Lung (tissue), 12 donors: ENCODE data around the gene XPO1. TPM values are rescaled to one million over a fixed set of nuclear protein-coding genes. Genes with fewer than 3 reads are reported as not detected.

Experiments used
- ATAC-seq: fragments of 200-7000 bp; cut with Tn5 transposase; one replicate; pipeline ENCODE4 v1.9.1; 2020; ENCODE audit warnings: moderate number of reproducible peaks; ENCODE audit not compliant: insufficient read depth, low FRiP score
- DNase-seq, 3 donors: peaks; one replicate each; pipeline ENCODE4 v3.0.0-alpha.2; 2013 to 2017
- H3K27ac ChIP-seq, 2 donors: one replicate each; pipeline ENCODE4 v1.5.1; 2013; ENCODE audit warnings: mild to moderate bottlenecking in 2 of 2, moderate library complexity in 2 of 2, control low read depth in 1 of 2, inconsistent platforms in 1 of 2, low read depth in 1 of 2, low read length in 1 of 2
- H3K27me3 ChIP-seq, 3 donors: one replicate each; pipeline ENCODE4 v1.5.1; 2013; ENCODE audit warnings: low read length in 2 of 3; ENCODE audit not compliant: control insufficient read depth in 3 of 3, insufficient read depth in 3 of 3
- H3K36me3 ChIP-seq, 4 donors: one replicate each; pipeline ENCODE4 v1.5.1; 2013; ENCODE audit warnings: low read length in 4 of 4, mild to moderate bottlenecking in 1 of 4, moderate library complexity in 1 of 4; ENCODE audit not compliant: control insufficient read depth in 4 of 4, insufficient read depth in 4 of 4
- H3K4me1 ChIP-seq, 5 donors: one replicate each; pipeline ENCODE4 v1.5.1; 2013; ENCODE audit warnings: low read length in 5 of 5, mild to moderate bottlenecking in 2 of 5, moderate library complexity in 1 of 5; ENCODE audit not compliant: control insufficient read depth in 5 of 5, insufficient read depth in 5 of 5
- H3K4me3 ChIP-seq: one replicate; pipeline ENCODE4 v1.5.1; 2013; ENCODE audit warnings: mild to moderate bottlenecking, control low read depth, moderate library complexity
- H3K9ac ChIP-seq, 2 donors: one replicate each; pipeline ENCODE4 v1.5.1; 2013; ENCODE audit warnings: low read length in 2 of 2, control low read depth in 1 of 2; ENCODE audit not compliant: insufficient read depth in 1 of 2
- H3K9me3 ChIP-seq, 4 donors: one replicate each; pipeline ENCODE4 v1.5.1; 2013; ENCODE audit warnings: low read length in 3 of 4, mild to moderate bottlenecking in 1 of 4, moderate library complexity in 1 of 4; ENCODE audit not compliant: control insufficient read depth in 4 of 4, insufficient read depth in 3 of 4
- WGBS, 2 donors: extraction: QIAGEN DNeasy Blood & Tissue Kit; methylation state at CpG; one replicate each; pipeline ENCODE4 v1.1.7; 2013; 5-methylcytosine and 5-hydroxymethylcytosine counted together
- polyA plus RNA-seq, 2 donors: library from polyadenylated mRNA; stranded (reverse); fragments of 200-250 nt; gene quantifications; one replicate each; pipeline ENCODE4 v1.2.1, GENCODE V29; 2013
- total RNA-seq, 2 donors: library from RNA; depleted of rRNA in 1 of 2; stranded (reverse); fragments of >200 nt in 1 of 2; gene quantifications; one replicate each; pipeline ENCODE4 v1.2.1, GENCODE V29; 2014 to 2021
- TF ChIP-seq, protein P1 (sequence below): IDR thresholded peaks from 2 replicates; pipeline ENCODE4 v1.5.1; 2012; ENCODE audit warnings: mild to moderate bottlenecking; ENCODE audit errors: control extremely low read depth, extremely low read depth
- donor health status: control.
- donor health status: control.
- donor health status: Bipolar disorder and iron deficiency.
- donor health status: healthy.
- donor health status: DM: yes; HTN: yes; CAD: no.

XPO1 gene
- total and polyA plus RNA-seq, 4 donors = 57.9 to 568 (median 85.9) TPM

- DNase-seq (no peak), ATAC-seq (no peak)
- Histone ChIP-seq H3K27me3 (no peaks in the 10 kb centered on the region), H3K36me3 (no peaks in the 10 kb centered on the region), H3K4me3 (no peak overlapping the region), H3K9ac (no peak overlapping the region), H3K9me3 (no peaks in the 10 kb centered on the region), H3K27ac (no peak overlapping the region), H3K4me1 (peaks cover 0 to 21% (median 0%) of the 10 kb centered on the region in 5 donors)
- TF ChIP-seq, protein P1, sequence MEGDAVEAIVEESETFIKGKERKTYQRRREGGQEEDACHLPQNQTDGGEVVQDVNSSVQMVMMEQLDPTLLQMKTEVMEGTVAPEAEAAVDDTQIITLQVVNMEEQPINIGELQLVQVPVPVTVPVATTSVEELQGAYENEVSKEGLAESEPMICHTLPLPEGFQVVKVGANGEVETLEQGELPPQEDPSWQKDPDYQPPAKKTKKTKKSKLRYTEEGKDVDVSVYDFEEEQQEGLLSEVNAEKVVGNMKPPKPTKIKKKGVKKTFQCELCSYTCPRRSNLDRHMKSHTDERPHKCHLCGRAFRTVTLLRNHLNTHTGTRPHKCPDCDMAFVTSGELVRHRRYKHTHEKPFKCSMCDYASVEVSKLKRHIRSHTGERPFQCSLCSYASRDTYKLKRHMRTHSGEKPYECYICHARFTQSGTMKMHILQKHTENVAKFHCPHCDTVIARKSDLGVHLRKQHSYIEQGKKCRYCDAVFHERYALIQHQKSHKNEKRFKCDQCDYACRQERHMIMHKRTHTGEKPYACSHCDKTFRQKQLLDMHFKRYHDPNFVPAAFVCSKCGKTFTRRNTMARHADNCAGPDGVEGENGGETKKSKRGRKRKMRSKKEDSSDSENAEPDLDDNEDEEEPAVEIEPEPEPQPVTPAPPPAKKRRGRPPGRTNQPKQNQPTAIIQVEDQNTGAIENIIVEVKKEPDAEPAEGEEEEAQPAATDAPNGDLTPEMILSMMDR = no peak
- WGBS, 2 donors = 96 to 98% methylated on average over 5 of the region's 5 CpGs
These were observed 106.8 kb downstream of the XPO1 start for GRCh38 chr2:61431345-61431744.

Other genes with a start within 250 kb of the XPO1 start
- 100 to 1,000 TPM in 1 of 2 donors, 10 to 100 TPM in 1; 87.9 to 233 TPM for gene USP34, start 67.3 kb downstream of the XPO1 start, total RNA-seq
- 10 to 100 TPM; 38.7 to 47.7 TPM for gene USP34, start 67.3 kb downstream of the XPO1 start, polyA plus RNA-seq